Effector memory CD8-positive, alpha-beta T cell (primary cell): ENCODE measurements around the gene PSPC1.
"Not testable (repeated sequence)": the region's sequence is repeated elsewhere in the genome, so short reads cannot be mapped to it uniquely, and the experiment has no call there.

ENCODE experiments used
- ATAC-seq: fragments of 150-1000 bp; cut with Tn5 transposase; replicated peaks from 2 replicates; pipeline ENCODE4 v1.10.0; 2021; ENCODE audit warnings: mild to moderate bottlenecking, moderate library complexity
- DNase-seq, 3 experiments: peaks; one replicate each; pipeline ENCODE4 v3.0.0; 2021
- H3K27ac Mint-ChIP-seq, 2 donors: one replicate each; pipeline ENCODE4 v1.8.0; 2022; ENCODE audit warnings: mild to moderate bottlenecking in 2 of 2, mixed read lengths in 2 of 2, moderate library complexity in 2 of 2
- H3K27me3 Mint-ChIP-seq, 2 donors: one replicate each; pipeline ENCODE4 v1.8.0; 2022; ENCODE audit warnings: mixed read lengths in 2 of 2
- H3K36me3 Mint-ChIP-seq: one replicate; pipeline ENCODE4 v1.8.0; 2022; ENCODE audit warnings: mild to moderate bottlenecking, moderate library complexity, mixed read lengths; ENCODE audit not compliant: insufficient read depth
- H3K4me1 Mint-ChIP-seq, 2 donors: one replicate each; pipeline ENCODE4 v1.8.0; 2022; ENCODE audit warnings: low read depth in 2 of 2, mixed read lengths in 2 of 2
- H3K4me3 Mint-ChIP-seq, 2 donors: one replicate each; pipeline ENCODE4 v1.8.0; 2022; ENCODE audit warnings: mild to moderate bottlenecking in 2 of 2, mixed read lengths in 2 of 2, moderate library complexity in 2 of 2
- H3K9me3 Mint-ChIP-seq, 2 donors: one replicate each; pipeline ENCODE4 v1.8.0; 2022; ENCODE audit warnings: mixed read lengths in 2 of 2
- total RNA-seq, 9 experiments: gene quantifications; one replicate each; lab custom pipeline; 2026; lab: John Stamatoyannopoulos, UW

Gene PSPC1
- total RNA-seq = 94.9 to 141 (median 111) reads per million in 9 experiments

- not testable (repeated sequence) for H3K9me3 Mint-ChIP-seq, H3K27me3 Mint-ChIP-seq
- peaks cover 28% of the 10 kb centered on the region for H3K36me3 Mint-ChIP-seq
- ATAC-seq (peak; percentile 88), DNase-seq (peak; percentile 92 to 95 (median 92))
- peak within 1 kb of the TSS; percentile 92 to 94 for H3K4me3 Mint-ChIP-seq
- peaks cover 7 to 11% of the 10 kb centered on the region in 2 donors for H3K4me1 Mint-ChIP-seq
- peak within 1 kb of the TSS; percentile 98 to 99 for H3K27ac Mint-ChIP-seq
Measured at GRCh38 chr13:19782727-19783682, at the start of gene PSPC1. TSS of gene PSPC1 (minus strand) at chr13:19782945. CDS start at chr13:19782757, 188 bp downstream.

GRCh38 chr13:19822673-19823072 lies 39.9 kb upstream of the PSPC1 start:
- DNase-seq = no peak
- peaks cover under 1 to 7% of the 10 kb centered on the region in 2 donors for H3K4me1 Mint-ChIP-seq
- ATAC-seq = no peak
- H3K27me3 Mint-ChIP-seq = no peaks in the 10 kb centered on the region
- H3K9me3 Mint-ChIP-seq = no peaks in the 10 kb centered on the region
- no peak overlapping the region for H3K4me3 Mint-ChIP-seq
- peaks cover 50% of the 10 kb centered on the region for H3K36me3 Mint-ChIP-seq
- no peak overlapping the region for H3K27ac Mint-ChIP-seq

- ATAC-seq (no peak), DNase-seq (peak in 1 of 3 experiments; percentile 10)
- no peaks in the 10 kb centered on the region for H3K27me3 Mint-ChIP-seq
- peaks cover 31% of the 10 kb centered on the region for H3K36me3 Mint-ChIP-seq
- H3K4me1 Mint-ChIP-seq = peaks cover 1 to 5% of the 10 kb centered on the region in 2 donors
- peak overlapping the region in 1 of 2 donors; percentile 38 for H3K27ac Mint-ChIP-seq
- H3K4me3 Mint-ChIP-seq = no peak overlapping the region
- no peaks in the 10 kb centered on the region for H3K9me3 Mint-ChIP-seq
Measured at GRCh38 chr13:19818223-19818842, 35.6 kb upstream of the PSPC1 start.

GRCh38 chr13:19817510-19818158 lies 34.9 kb upstream of the PSPC1 start:
- no peak overlapping the region for H3K4me3 Mint-ChIP-seq
- H3K4me1 Mint-ChIP-seq = peaks cover 1 to 5% of the 10 kb centered on the region in 2 donors
- H3K27me3 Mint-ChIP-seq = no peaks in the 10 kb centered on the region
- H3K27ac Mint-ChIP-seq = peak overlapping the region in 1 of 2 donors; percentile 38
- ATAC-seq (no peak), DNase-seq (no peak)
- peaks cover 31% of the 10 kb centered on the region for H3K36me3 Mint-ChIP-seq
- no peaks in the 10 kb centered on the region for H3K9me3 Mint-ChIP-seq

GRCh38 chr13:19817106-19817505 lies 34.4 kb upstream of the PSPC1 start:
- ATAC-seq (peak; percentile 32), DNase-seq (no peak)
- Mint-ChIP-seq H3K36me3 (peaks cover 29% of the 10 kb centered on the region), H3K27ac (no peak overlapping the region), H3K4me1 (peaks cover 1 to 5% of the 10 kb centered on the region in 2 donors), H3K27me3 (no peaks in the 10 kb centered on the region), H3K9me3 (no peaks in the 10 kb centered on the region), H3K4me3 (no peak overlapping the region)

- H3K27me3 Mint-ChIP-seq, H3K9me3 Mint-ChIP-seq, H3K4me1 Mint-ChIP-seq, DNase-seq, H3K4me3 Mint-ChIP-seq, ATAC-seq, H3K27ac Mint-ChIP-seq: not testable (repeated sequence)
- peaks cover 25% of the 10 kb centered on the region for H3K36me3 Mint-ChIP-seq
Measured at GRCh38 chr13:19815842-19816241, 33.1 kb upstream of the PSPC1 start.

- DNase-seq = no peak
- ATAC-seq = no peak
- no peaks in the 10 kb centered on the region for H3K4me1 Mint-ChIP-seq
- H3K9me3 Mint-ChIP-seq = no peaks in the 10 kb centered on the region
- peak overlapping the region in 1 of 2 donors; percentile 44 for H3K27ac Mint-ChIP-seq
- peaks cover 2% of the 10 kb centered on the region for H3K36me3 Mint-ChIP-seq
- H3K27me3 Mint-ChIP-seq = no peaks in the 10 kb centered on the region
- no peak overlapping the region for H3K4me3 Mint-ChIP-seq
Measured at GRCh38 chr13:19810996-19811881, 28.5 kb upstream of the PSPC1 start.

- ATAC-seq (no peak), DNase-seq (no peak)
- no peaks in the 10 kb centered on the region for H3K4me1 Mint-ChIP-seq
- H3K4me3 Mint-ChIP-seq = no peak overlapping the region
- H3K27ac Mint-ChIP-seq = no peak overlapping the region
- no peaks in the 10 kb centered on the region for H3K27me3 Mint-ChIP-seq
- H3K36me3 Mint-ChIP-seq = peaks cover 2% of the 10 kb centered on the region
- no peaks in the 10 kb centered on the region for H3K9me3 Mint-ChIP-seq
Measured at GRCh38 chr13:19810151-19810550, 27.4 kb upstream of the PSPC1 start.

- ATAC-seq = no peak
- DNase-seq = no peak
- Mint-ChIP-seq H3K9me3 (no peaks in the 10 kb centered on the region), H3K27ac (no peak overlapping the region), H3K36me3 (no peaks in the 10 kb centered on the region), H3K27me3 (no peaks in the 10 kb centered on the region), H3K4me1 (no peaks in the 10 kb centered on the region), H3K4me3 (no peak overlapping the region)
Measured at GRCh38 chr13:19805765-19806164, 23.0 kb upstream of the PSPC1 start.

- DNase-seq = no peak
- no peaks in the 10 kb centered on the region for H3K27me3 Mint-ChIP-seq
- H3K4me1 Mint-ChIP-seq = no peaks in the 10 kb centered on the region
- no peak overlapping the region for H3K4me3 Mint-ChIP-seq
- no peak for ATAC-seq
- H3K27ac Mint-ChIP-seq = no peak overlapping the region
- no peaks in the 10 kb centered on the region for H3K9me3 Mint-ChIP-seq
- no peaks in the 10 kb centered on the region for H3K36me3 Mint-ChIP-seq
Measured at GRCh38 chr13:19795956-19796355, 13.2 kb upstream of the PSPC1 start.

GRCh38 chr13:19794631-19795030 lies 11.9 kb upstream of the PSPC1 start:
- no peaks in the 10 kb centered on the region for H3K9me3 Mint-ChIP-seq
- ATAC-seq = no peak
- H3K4me1 Mint-ChIP-seq = no peaks in the 10 kb centered on the region
- H3K36me3 Mint-ChIP-seq = no peaks in the 10 kb centered on the region
- H3K27me3 Mint-ChIP-seq = no peaks in the 10 kb centered on the region
- H3K4me3 Mint-ChIP-seq = no peak overlapping the region
- no peak overlapping the region for H3K27ac Mint-ChIP-seq
- no peak for DNase-seq

- no peak for ATAC-seq
- H3K4me3 Mint-ChIP-seq = no peak overlapping the region
- H3K9me3 Mint-ChIP-seq = no peaks in the 10 kb centered on the region
- H3K4me1 Mint-ChIP-seq = no peaks in the 10 kb centered on the region
- no peak overlapping the region for H3K27ac Mint-ChIP-seq
- H3K27me3 Mint-ChIP-seq = no peaks in the 10 kb centered on the region
- no peaks in the 10 kb centered on the region for H3K36me3 Mint-ChIP-seq
- DNase-seq = no peak
Measured at GRCh38 chr13:19791953-19792537, 9.3 kb upstream of the PSPC1 start.
